Measurements from ENCODE around the gene MAST1.
"Not testable (repeated sequence)": the region's sequence is repeated elsewhere in the genome, so short reads cannot be mapped to it uniquely, and the experiment has no call there.

The MAST1 gene

GRCh38 chr19:12801466-12802266, 36.6 kb upstream of the MAST1 start, which contains the start of the genes PRDX2 and THSD8:
TSS of gene PRDX2 (minus strand) at chr19:12801800. CDS start at chr19:12801261, 539 bp downstream.
TSS of gene THSD8 (plus strand) at chr19:12802069. CDS start at chr19:12802072, 3 bp downstream.
- peak; percentile 64 for DNase-seq

- DNase-seq, result peak; percentile 55
Observed at GRCh38 chr19:12802267-12803106, 35.8 kb upstream of the MAST1 start.

GRCh38 chr19:12804051-12804450, 34.3 kb upstream of the MAST1 start:
- DNase-seq, result no peak

- DNase-seq, result peak; percentile 95
Observed at GRCh38 chr19:12806242-12807081, 31.9 kb upstream of the MAST1 start, which contains the start of gene RNASEH2A. TSS of gene RNASEH2A (plus strand) at chr19:12806584. CDS start at chr19:12806674, 90 bp downstream.

GRCh38 chr19:12815088-12815487, 23.2 kb upstream of the MAST1 start:
- no peak for DNase-seq

GRCh38 chr19:12817188-12817587, 21.1 kb upstream of the MAST1 start:
- not testable (repeated sequence) for DNase-seq

GRCh38 chr19:12817810-12818209, 20.5 kb upstream of the MAST1 start:
- not testable (repeated sequence) for DNase-seq

- DNase-seq, result no peak
Observed at GRCh38 chr19:12821761-12822160, 16.6 kb upstream of the MAST1 start.

- no peak for DNase-seq
Observed at GRCh38 chr19:12825254-12826131, 12.8 kb upstream of the MAST1 start.

- peak; percentile 80 for DNase-seq
Observed at GRCh38 chr19:12828494-12828893, 9.8 kb upstream of the MAST1 start.

GRCh38 chr19:12833418-12833737, 4.9 kb upstream of the MAST1 start:
- no peak for DNase-seq

GRCh38 chr19:12833738-12834565, 4.4 kb upstream of the MAST1 start:
- DNase-seq, result peak; percentile 68

GRCh38 chr19:12834566-12834943, 3.8 kb upstream of the MAST1 start, which contains the start of gene RTBDN:
TSS of gene RTBDN (minus strand) at chr19:12834579. CDS start at chr19:12829979, 4,600 bp downstream.
- DNase-seq, result peak; percentile 20

GRCh38 chr19:12834976-12835757, 3.1 kb upstream of the MAST1 start:
- peak; percentile 13 for DNase-seq

- DNase-seq, result no peak
Observed at GRCh38 chr19:12836529-12836863, 1.8 kb upstream of the MAST1 start.

GRCh38 chr19:12837225-12837624, 1.1 kb upstream of the MAST1 start:
- DNase-seq, result no peak

- DNase-seq, result no peak
Observed at GRCh38 chr19:12838886-12839756, 806 bp downstream of the MAST1 start.

- peak; percentile 83 for DNase-seq
Observed at GRCh38 chr19:12840091-12841079, 2.1 kb downstream of the MAST1 start.

Data from NCI-H2171 (cell line).